Heart left ventricle (tissue), 16 donors: ENCODE results near the gene POLR2J. TPM values are rescaled to one million over a fixed set of nuclear protein-coding genes. Genes with fewer than 3 reads are reported as not detected.

ENCODE experiments used
- ATAC-seq, 4 donors: fragments of 200-7000 bp; cut with Tn5 transposase; one replicate each; pipeline ENCODE4 v1.9.1; 2020 to 2022; ENCODE audit warnings: moderate library complexity in 4 of 4, mild to moderate bottlenecking in 3 of 4, moderate number of reproducible peaks in 1 of 4
- DNase-seq, 5 donors: peaks; one replicate each; pipeline ENCODE4 v3.0.0-alpha.2; 2020
- H3K27ac ChIP-seq, 12 donors: fragments of 200-600 bp; sonication (generic) in 4 of 12; one replicate each; pipeline versions ENCODE4 v1.5.0 to v1.8.0; 2016 to 2022; ENCODE audit warnings: mild to moderate bottlenecking in 2 of 12
- H3K27me3 ChIP-seq, 9 donors: fragments of 200-600 bp; sonication (generic) in 2 of 9; one replicate each; pipeline versions ENCODE4 v1.5.1 to v1.8.0; 2016 to 2022; ENCODE audit warnings: mild to moderate bottlenecking in 3 of 9
- H3K36me3 ChIP-seq, 9 donors: fragments of 200-600 bp; sonication (generic) in 2 of 9; one replicate each; pipeline versions ENCODE4 v1.5.0 to v1.8.0; 2018 to 2022; ENCODE audit warnings: mild to moderate bottlenecking in 2 of 9
- H3K4me1 ChIP-seq, 12 donors: fragments of 200-600 bp; sonication (generic) in 4 of 12; one replicate each; pipeline versions ENCODE4 v1.5.0 to v1.8.0; 2016 to 2022; ENCODE audit warnings: mild to moderate bottlenecking in 3 of 12
- H3K4me3 ChIP-seq, 12 donors: fragments of 200-600 bp; sonication (generic) in 4 of 12; one replicate each; pipeline versions ENCODE4 v1.5.0 to v1.8.0; 2017 to 2022; ENCODE audit warnings: mild to moderate bottlenecking in 9 of 12, moderate library complexity in 4 of 12
- H3K9me3 ChIP-seq, 12 donors: fragments of 200-600 bp; sonication (generic) in 4 of 12; one replicate each; pipeline versions ENCODE4 v1.5.0 to v1.8.0; 2016 to 2022; ENCODE audit warnings: mild to moderate bottlenecking in 1 of 12
- CTCF ChIP-seq, 12 donors: fragments of 200-600 bp; sonication (generic) in 4 of 12; IDR thresholded peaks; one replicate each; pipeline versions ENCODE4 v1.5.0 to v1.8.0; 2018 to 2022; ENCODE audit warnings: antibody characterized with exemption in 12 of 12, mild to moderate bottlenecking in 5 of 12
- POLR2A ChIP-seq, 2 donors: fragments of 450-650 bp; IDR thresholded peaks; one replicate each; pipeline ENCODE4 v1.6.1; 2017; ENCODE audit warnings: antibody characterized with exemption in 2 of 2, mild to moderate bottlenecking in 2 of 2, moderate library complexity in 2 of 2
- WGBS, 4 donors: extraction: QIAGEN DNeasy Blood & Tissue Kit in 2 of 4; methylation state at CpG; one replicate each; pipeline versions ENCODE4 v1.1.5 to v1.1.7; 2013 to 2018; 5-methylcytosine and 5-hydroxymethylcytosine counted together
- intact Hi-C, 10 donors: fragments of 100-400 bp; cut with DNase I; formaldehyde crosslinking; loops; one replicate each; pipeline versions ENCODE4 v1.11.1 to v1.14.2; 2022
- polyA plus RNA-seq, 2 donors: library from polyadenylated mRNA; stranded (reverse); fragments of 200-250 nt; gene quantifications; one replicate each; pipeline ENCODE4 v1.2.3, GENCODE V29; 2013
- total RNA-seq, 9 donors: library from RNA; depleted of rRNA in 2 of 9; stranded (reverse); fragments of >200 nt in 2 of 9; fragmentation: NEBNext Ultra II Directional in 3 of 9; extraction: Animal tissue kit (Norgen Biotek cat#: 25700) in 3 of 9; gene quantifications; one replicate each; pipeline versions ENCODE4 v1.1.0 to v1.2.4, GENCODE V29; 2016 to 2023
- donor health status: ischemic (EF 13 %, LVEDD 7.1; RV severe dilation, severe dysfunction).
- donor health status: healthy with polysubstance abuse.
- donor health status: DM: no; HTN: yes; CAD: no.
- donor health status: DM: no; HTN: no; CAD: no.
- donor health status: ischemic (EF 25% LVEDD 6.9; RV normal size, moderate dysfunction).
- donor health status: ischemic (EF 25% LVEDD 5.7; RV mildly dilated, moderate dysfunction).
- donor health status: healthy.
- donor health status: DM: yes; HTN: yes; CAD: no.
- donor health status: ischemic (EF 35%, LVEDD 5.7; RV mildly dilated, moderate dysfunction).
- donor health status: nonischemic (EF 11% LVEDD 7.7; RV severe dilation, severe dysfunction).
- donor health status: DM: yes; HTN: yes; CAD: no.
- donor health status: PGD.
- donor health status: ischemic (EF 29% LVEDD 5.4; RV normal size, mild dysfunction).
- donor health status: nonischemic (EF 23%, LVEDD 6.1; RV moderate dilation, normal function).

POLR2J gene
- total and polyA plus RNA-seq, 11 donors, result 34.4 to 227 (median 51.0) TPM

DNA sequence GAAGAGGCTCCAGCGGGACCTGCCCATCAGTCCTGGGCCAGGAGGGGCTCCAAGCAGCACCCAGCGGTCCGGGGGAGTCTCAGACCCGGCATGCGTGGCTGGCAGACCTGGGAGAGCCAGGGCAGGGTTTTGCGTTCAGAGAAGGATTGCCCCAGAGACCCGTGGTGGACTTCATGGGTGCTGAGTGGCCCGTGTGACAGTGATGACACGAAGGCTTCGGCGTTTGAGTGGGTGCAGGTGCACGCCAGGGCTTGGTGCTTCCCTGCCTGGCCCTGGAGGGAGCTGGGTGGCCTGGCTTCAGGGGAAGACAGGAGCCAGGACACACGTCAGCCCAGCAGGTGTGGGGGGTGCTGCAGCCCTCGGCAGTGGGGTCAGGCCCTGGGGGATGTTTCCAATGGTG, 31.4 kb downstream of the POLR2J start:
- TF ChIP-seq POLR2A (IDR thresholded peaks at IDR 0.05) (no peak), CTCF (IDR thresholded peaks at IDR 0.05) (no peak)
- no peak overlapping the region for H3K27ac ChIP-seq
- no peaks in the 10 kb centered on the region for H3K27me3 ChIP-seq
- peaks cover 0 to 4% (median 0%) of the 10 kb centered on the region in 12 donors for H3K4me1 ChIP-seq
- no peaks in the 10 kb centered on the region for H3K9me3 ChIP-seq
- DNase-seq, result no peak
- intact Hi-C loops, result no loop called here
- H3K36me3 ChIP-seq, result peaks cover 0 to 37% (median 4%) of the 10 kb centered on the region in 9 donors
- ATAC-seq, result no peak
- no peak overlapping the region for H3K4me3 ChIP-seq
- 86 to 91% (median 87%) methylated on average over 13 to 14 of the region's 14 CpGs for WGBS, 4 donors

DNA sequence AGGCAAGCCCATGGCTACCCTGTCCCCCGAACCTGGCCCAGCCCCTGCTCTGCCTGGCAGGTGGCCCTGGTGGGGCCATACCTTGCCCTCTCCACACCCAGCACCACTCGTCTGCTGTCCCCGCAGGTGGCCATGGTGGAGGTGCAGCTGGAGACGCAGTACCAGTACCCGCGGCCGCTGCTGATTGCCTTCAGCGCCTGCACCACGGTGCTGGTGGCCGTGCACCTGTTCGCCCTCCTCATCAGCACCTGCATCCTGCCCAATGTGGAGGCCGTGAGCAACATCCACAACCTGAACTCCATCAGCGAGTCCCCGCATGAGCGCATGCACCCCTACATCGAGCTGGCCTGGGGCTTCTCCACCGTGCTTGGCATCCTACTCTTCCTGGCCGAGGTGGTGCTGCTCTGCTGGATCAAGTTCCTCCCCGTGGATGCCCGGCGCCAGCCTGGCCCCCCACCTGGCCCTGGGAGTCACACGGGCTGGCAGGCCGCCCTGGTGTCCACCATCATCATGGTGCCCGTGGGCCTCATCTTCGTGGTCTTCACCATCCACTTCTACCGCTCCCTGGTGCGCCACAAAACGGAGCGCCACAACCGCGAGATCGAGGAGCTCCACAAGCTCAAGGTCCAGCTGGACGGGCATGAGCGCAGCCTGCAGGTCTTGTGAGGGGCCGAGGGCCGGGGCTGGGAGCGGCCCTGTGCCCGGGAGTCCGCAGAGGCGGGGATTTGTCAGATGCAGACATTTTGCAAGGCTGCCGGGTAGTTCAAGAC, 32.1 kb downstream of the POLR2J start:
- Histone ChIP-seq H3K4me1 (peaks cover 0 to 2% (median 0%) of the 10 kb centered on the region in 12 donors), H3K27me3 (no peaks in the 10 kb centered on the region), H3K27ac (no peak overlapping the region), H3K9me3 (no peaks in the 10 kb centered on the region), H3K4me3 (no peak overlapping the region), H3K36me3 (peaks cover 0 to 44% (median 7%) of the 10 kb centered on the region in 9 donors)
- no peak for ATAC-seq
- WGBS, 4 donors, result 96 to 98% (median 97%) methylated on average over 40 to 41 of the region's 41 CpGs
- intact Hi-C loops, result no loop called here
- TF ChIP-seq POLR2A (IDR thresholded peaks at IDR 0.05), result no peak
- TF ChIP-seq CTCF (IDR thresholded peaks at IDR 0.05), result no peak
- no peak for DNase-seq

DNA sequence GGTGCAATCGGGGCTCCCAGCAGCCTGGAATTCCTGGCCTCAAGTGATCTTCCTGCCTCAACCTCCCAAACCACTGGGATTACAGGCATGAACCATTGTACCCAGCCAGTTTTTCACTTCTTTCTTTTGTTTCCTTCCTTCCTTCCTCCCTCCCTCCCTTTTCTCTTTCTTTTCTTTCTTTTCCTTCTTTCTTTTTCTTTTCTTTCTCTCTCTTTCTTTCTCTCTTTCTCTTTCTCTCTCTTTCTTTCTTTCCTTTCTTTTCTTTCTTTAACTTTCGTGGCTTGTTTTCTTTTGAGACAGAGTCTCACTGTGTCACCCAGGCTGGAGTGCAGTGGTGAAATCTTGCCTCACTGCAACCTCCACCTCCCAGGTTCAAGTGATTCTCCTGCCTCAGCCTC, 33.0 kb downstream of the POLR2J start:
- WGBS, 4 donors, result 50 to 96% (median 74%) methylated on average over 2 of the region's 2 CpGs
- Histone ChIP-seq H3K4me3 (no peak overlapping the region), H3K27ac (no peak overlapping the region), H3K9me3 (no peaks in the 10 kb centered on the region), H3K36me3 (peaks cover 0 to 48% (median 7%) of the 10 kb centered on the region in 9 donors), H3K4me1 (peaks cover 0 to 1% (median 0%) of the 10 kb centered on the region in 12 donors), H3K27me3 (no peaks in the 10 kb centered on the region)
- no peak for ATAC-seq
- intact Hi-C loops, result no loop called here
- no peak for DNase-seq
- no peak for TF ChIP-seq POLR2A (IDR thresholded peaks at IDR 0.05)
- no peak for TF ChIP-seq CTCF (IDR thresholded peaks at IDR 0.05)

DNA sequence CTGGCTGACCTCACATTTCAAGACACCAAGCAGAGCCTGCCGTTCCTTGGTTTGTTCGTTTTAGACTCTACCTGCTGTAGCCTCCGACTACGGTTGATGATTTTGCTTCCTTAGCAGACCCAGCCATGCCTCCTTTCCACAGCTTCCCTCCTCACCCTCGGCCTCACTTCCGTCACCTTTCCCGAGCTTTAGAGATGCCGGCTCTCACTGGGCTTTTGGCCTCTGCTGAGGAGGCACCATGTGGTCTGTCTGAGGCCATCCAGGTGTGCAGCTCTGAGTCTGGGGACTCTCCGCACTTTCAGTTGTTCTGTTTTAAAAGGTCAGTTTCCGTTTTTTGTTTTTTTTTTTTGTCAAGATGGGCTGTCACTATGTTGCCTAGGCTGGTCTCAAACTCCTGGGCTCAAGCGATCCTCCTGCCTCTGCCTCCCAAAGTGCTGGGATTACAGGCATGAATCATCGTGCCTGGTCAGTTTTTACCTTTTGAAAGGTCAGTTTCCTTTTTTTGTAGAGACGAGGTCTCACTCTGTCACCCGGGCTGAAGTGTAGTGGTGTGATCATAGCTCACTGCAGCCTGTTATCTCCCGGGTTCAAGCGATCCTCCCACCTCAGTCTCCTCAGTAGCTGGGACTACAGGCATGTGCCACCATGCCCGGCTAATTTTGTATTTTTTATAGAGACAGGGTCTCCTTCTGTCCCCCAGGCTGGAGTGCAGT, 33.6 kb downstream of the POLR2J start:
- no peak for TF ChIP-seq CTCF (IDR thresholded peaks at IDR 0.05)
- no peak for TF ChIP-seq POLR2A (IDR thresholded peaks at IDR 0.05)
- Histone ChIP-seq H3K36me3 (peaks cover 0 to 53% (median 7%) of the 10 kb centered on the region in 9 donors), H3K27ac (no peak overlapping the region), H3K4me3 (no peak overlapping the region), H3K4me1 (peaks cover 0 to 6% (median 4%) of the 10 kb centered on the region in 12 donors), H3K9me3 (no peaks in the 10 kb centered on the region), H3K27me3 (no peaks in the 10 kb centered on the region)
- intact Hi-C loops, result no loop called here
- no peak for DNase-seq
- WGBS, 4 donors, result 90 to 93% (median 91%) methylated on average over 17 of the region's 17 CpGs
- no peak for ATAC-seq
